ENCODE data around the gene HDHD3. TPM values are rescaled to one million over a fixed set of nuclear protein-coding genes. Genes with fewer than 3 reads are reported as not detected.

HDHD3 gene
- total RNA-seq, 1 experiment from 2014 or later, result 39.5 TPM

DNA sequence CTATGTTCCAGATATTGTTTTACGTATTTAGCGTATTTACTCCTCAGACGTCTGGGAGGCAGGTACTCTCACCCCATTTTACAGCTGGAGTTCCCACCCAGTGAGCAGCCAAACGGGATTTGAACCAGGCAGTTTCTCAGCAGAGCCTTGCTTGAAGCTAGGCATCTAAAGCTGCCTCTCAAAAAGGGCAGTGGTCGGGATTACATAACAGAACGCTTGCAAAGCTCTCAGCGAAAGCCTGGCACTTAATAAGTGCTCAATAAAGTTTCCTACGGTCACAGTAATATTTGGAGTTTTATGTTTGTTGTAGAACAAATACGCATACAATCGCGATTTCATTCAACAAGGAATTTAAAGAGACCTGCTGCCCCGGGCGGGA lies 27.7 kb downstream of the HDHD3 start:
- BruUV-seq (replicated peaks), result no TSS peak
- Histone ChIP-seq H3K4me2 (peak overlapping the region; percentile 88), H3K36me3 (ENCODE audit: low read depth) (no peaks in the 10 kb centered on the region), H3F3A (ENCODE audit: insufficient read depth, low read depth) (peaks cover 21% of the 10 kb centered on the region; the same call in 1 of the 2 replicates), H3K9me3 (ENCODE audit: insufficient read depth, low read depth) (no peaks in the 10 kb centered on the region), H3K9me2 (ENCODE audit: insufficient read depth) (no peaks in the 10 kb centered on the region), H3K27me3 (ENCODE audit: insufficient read depth, low read depth) (no peaks in the 10 kb centered on the region), H3K4me3 (peak overlapping the region; percentile 96), H3K27ac (no peak overlapping the region), H4K20me1 (ENCODE audit: insufficient read depth) (no peaks in the 10 kb centered on the region), H3K79me2 (ENCODE audit: low read depth) (peaks cover 35% of the 10 kb centered on the region), H2AFZ (peak overlapping the region; percentile 86), H3K4me1 (replicated peaks; ENCODE audit: insufficient read depth) (peaks cover 39% of the 10 kb centered on the region)
- TF ChIP-seq, protein P1, sequence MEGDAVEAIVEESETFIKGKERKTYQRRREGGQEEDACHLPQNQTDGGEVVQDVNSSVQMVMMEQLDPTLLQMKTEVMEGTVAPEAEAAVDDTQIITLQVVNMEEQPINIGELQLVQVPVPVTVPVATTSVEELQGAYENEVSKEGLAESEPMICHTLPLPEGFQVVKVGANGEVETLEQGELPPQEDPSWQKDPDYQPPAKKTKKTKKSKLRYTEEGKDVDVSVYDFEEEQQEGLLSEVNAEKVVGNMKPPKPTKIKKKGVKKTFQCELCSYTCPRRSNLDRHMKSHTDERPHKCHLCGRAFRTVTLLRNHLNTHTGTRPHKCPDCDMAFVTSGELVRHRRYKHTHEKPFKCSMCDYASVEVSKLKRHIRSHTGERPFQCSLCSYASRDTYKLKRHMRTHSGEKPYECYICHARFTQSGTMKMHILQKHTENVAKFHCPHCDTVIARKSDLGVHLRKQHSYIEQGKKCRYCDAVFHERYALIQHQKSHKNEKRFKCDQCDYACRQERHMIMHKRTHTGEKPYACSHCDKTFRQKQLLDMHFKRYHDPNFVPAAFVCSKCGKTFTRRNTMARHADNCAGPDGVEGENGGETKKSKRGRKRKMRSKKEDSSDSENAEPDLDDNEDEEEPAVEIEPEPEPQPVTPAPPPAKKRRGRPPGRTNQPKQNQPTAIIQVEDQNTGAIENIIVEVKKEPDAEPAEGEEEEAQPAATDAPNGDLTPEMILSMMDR (conservative IDR thresholded peaks at IDR 0.05), result no peak
- TF ChIP-seq EZH2 (IDR thresholded peaks at IDR 0.05; ENCODE audit: low read depth), result no peak
- intact Hi-C loops (cut with micrococcal nuclease; ENCODE audit: unreplicated experiment), result loop anchor here (10.0 kb wide), 1 partner anchor 594 kb away; the partner anchor contains the start of gene SNX30
- DNase-seq, result no peak
- ChIA-PET CTCF (interaction anchor here (0.5 to 0.7 kb wide), 2 partner anchors 9 to 49 kb away, joined by 3 read pairs; no protein-coding TSS in a partner anchor), POLR2A (ENCODE audit: unreplicated experiment) (interaction anchor here (0.6 kb wide), 1 partner anchor 274 kb away, joined by 4 read pairs; no protein-coding TSS in a partner anchor)

GRCh38 chr9:113348437-113348836 lies 28.3 kb downstream of the HDHD3 start:
- CTCF ChIA-PET, result interaction anchor here (0.5 to 0.7 kb wide), 2 partner anchors 9 to 50 kb away, joined by 3 read pairs; no protein-coding TSS in a partner anchor

GRCh38 chr9:113345671-113346070 lies 31.1 kb downstream of the HDHD3 start:
- intact Hi-C loops (cut with micrococcal nuclease; ENCODE audit: unreplicated experiment), result loop anchor here (10.0 kb wide), 1 partner anchor 591 kb away; the partner anchor contains the start of gene SNX30
- TF ChIP-seq EZH2 (IDR thresholded peaks at IDR 0.05; ENCODE audit: low read depth), result no peak
- TF ChIP-seq, protein P1 (conservative IDR thresholded peaks at IDR 0.05), result no peak
- BruUV-seq (replicated peaks), result no TSS peak

More at GRCh38 chr9:113348437-113348836, 28.3 kb downstream of the HDHD3 start:
- POLR2A ChIA-PET (ENCODE audit: unreplicated experiment), result interaction anchor here (0.6 kb wide), 1 partner anchor 12 kb away, joined by 6 read pairs; no protein-coding TSS in a partner anchor
- Histone ChIP-seq H3K9me3 (ENCODE audit: insufficient read depth, low read depth) (no peaks in the 10 kb centered on the region), H4K20me1 (ENCODE audit: insufficient read depth) (no peaks in the 10 kb centered on the region), H3K4me2 (no peak overlapping the region), H3K27me3 (ENCODE audit: insufficient read depth, low read depth) (no peaks in the 10 kb centered on the region), H3K9me2 (ENCODE audit: insufficient read depth) (no peaks in the 10 kb centered on the region), H3K79me2 (ENCODE audit: low read depth) (peaks cover 35% of the 10 kb centered on the region), H3K27ac (no peak overlapping the region), H3K4me3 (no peak overlapping the region), H2AFZ (no peak overlapping the region), H3F3A (ENCODE audit: insufficient read depth, low read depth) (peaks cover 25% of the 10 kb centered on the region; the same call in 1 of the 2 replicates), H3K36me3 (ENCODE audit: low read depth) (no peaks in the 10 kb centered on the region), H3K4me1 (replicated peaks; ENCODE audit: insufficient read depth) (peaks cover 45% of the 10 kb centered on the region)
- intact Hi-C loops (cut with micrococcal nuclease; ENCODE audit: unreplicated experiment), result loop anchor here (10.0 kb wide), 1 partner anchor 594 kb away; the partner anchor contains the start of gene SNX30
- BruUV-seq (replicated peaks), result no TSS peak
- DNase-seq, result no peak
- no peak for TF ChIP-seq EZH2 (IDR thresholded peaks at IDR 0.05; ENCODE audit: low read depth)
- TF ChIP-seq, protein P1 (conservative IDR thresholded peaks at IDR 0.05), result no peak

More at GRCh38 chr9:113345671-113346070, 31.1 kb downstream of the HDHD3 start:
- no peaks in the 10 kb centered on the region for H4K20me1 ChIP-seq (ENCODE audit: insufficient read depth)
- no peak overlapping the region for H3K4me2 ChIP-seq
- H3K36me3 ChIP-seq (ENCODE audit: low read depth), result no peaks in the 10 kb centered on the region
- H3K9me2 ChIP-seq (ENCODE audit: insufficient read depth), result no peaks in the 10 kb centered on the region
- no peak overlapping the region for H3K4me3 ChIP-seq
- no peak overlapping the region for H3K27ac ChIP-seq
- no peak overlapping the region for H2AFZ ChIP-seq
- peaks cover 36% of the 10 kb centered on the region for H3F3A ChIP-seq (ENCODE audit: insufficient read depth, low read depth)
- POLR2A ChIA-PET (ENCODE audit: unreplicated experiment), result no interaction called here
- H3K79me2 ChIP-seq (ENCODE audit: low read depth), result peaks cover 10% of the 10 kb centered on the region
- CTCF ChIA-PET, result no interaction called here
- no peaks in the 10 kb centered on the region for H3K9me3 ChIP-seq (ENCODE audit: insufficient read depth, low read depth)
- H3K4me1 ChIP-seq (replicated peaks; ENCODE audit: insufficient read depth), result peaks cover 46% of the 10 kb centered on the region
- H3K27me3 ChIP-seq (ENCODE audit: insufficient read depth, low read depth), result no peaks in the 10 kb centered on the region
- no peak for DNase-seq
